T-helper 17 cell (primary cell): ENCODE measurements around the gene CCDC28A. TPM values are rescaled to one million over a fixed set of nuclear protein-coding genes. Genes with fewer than 3 reads are reported as not detected.

ENCODE experiments used
- ATAC-seq: fragments of 150-1000 bp; cut with Tn5 transposase; 2 replicates; pipeline ENCODE4 v1.10.0; 2021; ENCODE audit warnings: mild to moderate bottlenecking, moderate library complexity
- DNase-seq, 3 donors: peaks; one replicate each; pipeline versions ENCODE4 v3.0.0 to v3.0.0-alpha.2; 2020 to 2021
- H3K9me3 ChIP-seq: one replicate; pipeline ENCODE4 v1.7.0; 2013; ENCODE audit warnings: low read length, mild to moderate bottlenecking; ENCODE audit not compliant: control insufficient read depth, poor library complexity, severe bottlenecking
- H3K27ac Mint-ChIP-seq: one replicate; pipeline ENCODE4 v1.8.0; 2022; ENCODE audit warnings: mild to moderate bottlenecking, moderate library complexity, mixed read lengths
- H3K27me3 Mint-ChIP-seq: one replicate; pipeline ENCODE4 v1.8.0; 2022; ENCODE audit warnings: mixed read lengths
- H3K36me3 Mint-ChIP-seq: one replicate; pipeline ENCODE4 v1.8.0; 2022; ENCODE audit warnings: low read depth, mixed read lengths
- H3K4me1 Mint-ChIP-seq: one replicate; pipeline ENCODE4 v1.8.0; 2022; ENCODE audit warnings: mild to moderate bottlenecking, mixed read lengths
- H3K4me3 Mint-ChIP-seq: one replicate; pipeline ENCODE4 v1.8.0; 2022; ENCODE audit warnings: mild to moderate bottlenecking, moderate library complexity, mixed read lengths
- total RNA-seq, 4 donors: library from RNA in 2 of 4; stranded (reverse) in 2 of 4; gene quantifications; one replicate each; pipeline ENCODE4 v1.2.3 and lab custom pipeline; 2022 to 2026

The CCDC28A gene
- total RNA-seq, 2 donors from 2014 or later = 21.3 to 26.2 TPM

- H3K4me3 Mint-ChIP-seq = no peak overlapping the region
- H3K36me3 Mint-ChIP-seq = peaks cover 4% of the 10 kb centered on the region
- ATAC-seq (no peak), DNase-seq (no peak)
- peaks cover 13% of the 10 kb centered on the region for H3K4me1 Mint-ChIP-seq
- no peak overlapping the region for H3K27ac Mint-ChIP-seq
- H3K27me3 Mint-ChIP-seq = peaks cover 4% of the 10 kb centered on the region
- H3K9me3 ChIP-seq = no peaks in the 10 kb centered on the region
Observed at GRCh38 chr6:138821519-138821918, 48.0 kb downstream of the CCDC28A start.

- no peak overlapping the region for H3K27ac Mint-ChIP-seq
- H3K36me3 Mint-ChIP-seq = peaks cover 2% of the 10 kb centered on the region
- H3K4me3 Mint-ChIP-seq = no peak overlapping the region
- H3K9me3 ChIP-seq = no peaks in the 10 kb centered on the region
- DNase-seq (no peak), ATAC-seq (no peak)
- peaks cover 4% of the 10 kb centered on the region for H3K4me1 Mint-ChIP-seq
- H3K27me3 Mint-ChIP-seq = peaks cover 4% of the 10 kb centered on the region
Observed at GRCh38 chr6:138824482-138825144, 51.0 kb downstream of the CCDC28A start.

- no peaks in the 10 kb centered on the region for H3K9me3 ChIP-seq
- no peaks in the 10 kb centered on the region for H3K27me3 Mint-ChIP-seq
- no peaks in the 10 kb centered on the region for H3K4me1 Mint-ChIP-seq
Observed at GRCh38 chr6:138830248-138830647, 56.7 kb downstream of the CCDC28A start.

GRCh38 chr6:138832182-138832581, 58.6 kb downstream of the CCDC28A start:
- H3K9me3 ChIP-seq = no peaks in the 10 kb centered on the region
- DNase-seq = no peak
- Mint-ChIP-seq H3K4me3 (no peak overlapping the region), H3K27me3 (no peaks in the 10 kb centered on the region), H3K36me3 (peaks cover 2% of the 10 kb centered on the region), H3K4me1 (no peaks in the 10 kb centered on the region), H3K27ac (no peak overlapping the region)
- no peak for ATAC-seq

More at GRCh38 chr6:138830248-138830647, 56.7 kb downstream of the CCDC28A start:
- no peak for DNase-seq
- H3K27ac Mint-ChIP-seq = no peak overlapping the region
- H3K36me3 Mint-ChIP-seq = peaks cover 4% of the 10 kb centered on the region
- H3K4me3 Mint-ChIP-seq = no peak overlapping the region
- no peak for ATAC-seq

GRCh38 chr6:138833816-138834539, 60.4 kb downstream of the CCDC28A start:
- no peak overlapping the region for H3K4me3 Mint-ChIP-seq
- ATAC-seq (no peak), DNase-seq (no peak)
- peaks cover 2% of the 10 kb centered on the region for H3K36me3 Mint-ChIP-seq
- H3K27me3 Mint-ChIP-seq = no peaks in the 10 kb centered on the region
- no peaks in the 10 kb centered on the region for H3K4me1 Mint-ChIP-seq
- no peak overlapping the region for H3K27ac Mint-ChIP-seq
- no peaks in the 10 kb centered on the region for H3K9me3 ChIP-seq

- no peaks in the 10 kb centered on the region for H3K9me3 ChIP-seq
- peaks cover 2% of the 10 kb centered on the region for H3K36me3 Mint-ChIP-seq
- no peak overlapping the region for H3K27ac Mint-ChIP-seq
- no peak for DNase-seq
- no peaks in the 10 kb centered on the region for H3K4me1 Mint-ChIP-seq
- H3K4me3 Mint-ChIP-seq = no peak overlapping the region
- no peak for ATAC-seq
- H3K27me3 Mint-ChIP-seq = no peaks in the 10 kb centered on the region
Observed at GRCh38 chr6:138837246-138837645, 63.7 kb downstream of the CCDC28A start.

Other genes starting within 250 kb of the CCDC28A start
- gene ECT2L, start 22.3 kb downstream of the CCDC28A start, total RNA-seq = not detected
- gene REPS1, start 214.5 kb downstream of the CCDC28A start, total RNA-seq = 10 to 100 TPM; 73.4 to 88.6 TPM